ENCODE results near the gene PARP4. TPM values are rescaled to one million over a fixed set of nuclear protein-coding genes. Genes with fewer than 3 reads are reported as not detected.
"Not testable (repeated sequence)": the region's sequence is repeated elsewhere in the genome, so short reads cannot be mapped to it uniquely, and the experiment has no call there.

PARP4 gene
- total RNA-seq, 1 donor from 2014 or later: 31.5 TPM

- no peaks in the 10 kb centered on the region for H3K27me3 Mint-ChIP-seq (ENCODE audit: unreplicated experiment)
- DNase-seq (ENCODE audit: extremely low spot score, unreplicated experiment): no peak
- peaks cover 14% of the 10 kb centered on the region for H3K4me1 Mint-ChIP-seq (ENCODE audit: unreplicated experiment)
- no peaks in the 10 kb centered on the region for H3K9me3 Mint-ChIP-seq (ENCODE audit: unreplicated experiment)
- H3K36me3 Mint-ChIP-seq (ENCODE audit: unreplicated experiment): peaks cover 23% of the 10 kb centered on the region
- H3K27ac Mint-ChIP-seq (ENCODE audit: unreplicated experiment): no peak overlapping the region
- no peak for TF ChIP-seq CTCF (IDR thresholded peaks at IDR 0.05)
- H3K4me3 Mint-ChIP-seq (ENCODE audit: unreplicated experiment): no peak overlapping the region
Measured at GRCh38 chr13:24458736-24459135, 53.8 kb downstream of the PARP4 start.

- TF ChIP-seq CTCF (IDR thresholded peaks at IDR 0.05): no peak
- no peak for DNase-seq (ENCODE audit: extremely low spot score, unreplicated experiment)
- Mint-ChIP-seq H3K27ac (ENCODE audit: unreplicated experiment) (no peak overlapping the region), H3K27me3 (ENCODE audit: unreplicated experiment) (no peaks in the 10 kb centered on the region), H3K9me3 (ENCODE audit: unreplicated experiment) (no peaks in the 10 kb centered on the region), H3K4me3 (ENCODE audit: unreplicated experiment) (no peak overlapping the region), H3K36me3 (ENCODE audit: unreplicated experiment) (peaks cover 28% of the 10 kb centered on the region), H3K4me1 (ENCODE audit: unreplicated experiment) (peaks cover 14% of the 10 kb centered on the region)
Measured at GRCh38 chr13:24456396-24456795, 56.2 kb downstream of the PARP4 start.

DNA sequence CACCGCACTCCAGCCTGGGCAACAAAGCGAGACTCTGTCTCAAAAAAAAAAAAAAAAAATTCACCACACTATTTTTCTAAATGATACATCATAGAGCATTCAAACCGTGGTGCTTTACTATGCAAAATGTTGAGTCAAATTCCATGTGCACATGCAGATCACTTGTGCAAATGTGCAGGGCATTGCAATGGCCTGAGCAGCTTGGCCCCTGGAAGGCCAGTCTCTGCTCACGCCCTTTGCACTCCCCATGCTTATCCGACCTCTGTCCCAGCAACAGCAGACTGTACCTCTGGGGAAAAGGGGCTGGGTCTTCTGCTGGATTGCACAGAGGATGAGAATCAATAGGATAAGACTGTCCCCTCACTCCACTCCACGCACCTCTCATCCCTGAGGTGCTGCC lies 58.5 kb downstream of the PARP4 start:
- no peak for DNase-seq (ENCODE audit: extremely low spot score, unreplicated experiment)
- H3K27ac Mint-ChIP-seq (ENCODE audit: unreplicated experiment): no peak overlapping the region
- H3K27me3 Mint-ChIP-seq (ENCODE audit: unreplicated experiment): no peaks in the 10 kb centered on the region
- TF ChIP-seq CTCF (IDR thresholded peaks at IDR 0.05): no peak
- no peaks in the 10 kb centered on the region for H3K9me3 Mint-ChIP-seq (ENCODE audit: unreplicated experiment)
- H3K36me3 Mint-ChIP-seq (ENCODE audit: unreplicated experiment): peaks cover 38% of the 10 kb centered on the region
- H3K4me3 Mint-ChIP-seq (ENCODE audit: unreplicated experiment): no peak overlapping the region
- peaks cover 13% of the 10 kb centered on the region for H3K4me1 Mint-ChIP-seq (ENCODE audit: unreplicated experiment)

GRCh38 chr13:24452044-24452443 lies 60.5 kb downstream of the PARP4 start:
- Mint-ChIP-seq H3K27ac (ENCODE audit: unreplicated experiment) (no peak overlapping the region), H3K4me3 (ENCODE audit: unreplicated experiment) (no peak overlapping the region), H3K4me1 (ENCODE audit: unreplicated experiment) (peaks cover 11% of the 10 kb centered on the region), H3K27me3 (ENCODE audit: unreplicated experiment) (no peaks in the 10 kb centered on the region), H3K36me3 (ENCODE audit: unreplicated experiment) (peaks cover 42% of the 10 kb centered on the region), H3K9me3 (ENCODE audit: unreplicated experiment) (no peaks in the 10 kb centered on the region)
- no peak for DNase-seq (ENCODE audit: extremely low spot score, unreplicated experiment)
- no peak for TF ChIP-seq CTCF (IDR thresholded peaks at IDR 0.05)

DNA sequence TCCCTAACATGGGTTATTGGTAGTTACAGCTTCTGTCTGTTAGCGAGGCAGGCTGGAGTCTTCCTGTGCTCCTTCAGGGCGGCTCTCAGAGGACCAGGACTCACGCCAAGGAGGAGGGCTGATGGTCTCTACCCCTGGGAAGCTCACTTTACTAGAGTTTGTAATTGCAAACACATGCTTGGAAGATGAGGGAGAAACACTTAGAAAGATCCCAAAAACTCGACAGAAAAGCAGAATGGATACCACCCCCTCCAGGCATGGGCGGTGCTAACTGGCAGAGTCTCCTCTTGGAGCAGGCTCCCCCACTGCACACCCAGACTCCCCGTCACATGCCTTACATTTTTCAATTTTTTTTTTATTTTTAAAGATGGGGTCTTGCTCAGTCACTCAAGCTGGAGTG lies 62.0 kb downstream of the PARP4 start:
- H3K36me3 Mint-ChIP-seq (ENCODE audit: unreplicated experiment): peaks cover 50% of the 10 kb centered on the region
- H3K4me3 Mint-ChIP-seq (ENCODE audit: unreplicated experiment): no peak overlapping the region
- H3K4me1 Mint-ChIP-seq (ENCODE audit: unreplicated experiment): peaks cover 11% of the 10 kb centered on the region
- DNase-seq (ENCODE audit: extremely low spot score, unreplicated experiment): no peak
- H3K27me3 Mint-ChIP-seq (ENCODE audit: unreplicated experiment): no peaks in the 10 kb centered on the region
- no peak for TF ChIP-seq CTCF (IDR thresholded peaks at IDR 0.05)
- no peaks in the 10 kb centered on the region for H3K9me3 Mint-ChIP-seq (ENCODE audit: unreplicated experiment)
- peak overlapping the region; percentile 51 for H3K27ac Mint-ChIP-seq (ENCODE audit: unreplicated experiment)

DNA sequence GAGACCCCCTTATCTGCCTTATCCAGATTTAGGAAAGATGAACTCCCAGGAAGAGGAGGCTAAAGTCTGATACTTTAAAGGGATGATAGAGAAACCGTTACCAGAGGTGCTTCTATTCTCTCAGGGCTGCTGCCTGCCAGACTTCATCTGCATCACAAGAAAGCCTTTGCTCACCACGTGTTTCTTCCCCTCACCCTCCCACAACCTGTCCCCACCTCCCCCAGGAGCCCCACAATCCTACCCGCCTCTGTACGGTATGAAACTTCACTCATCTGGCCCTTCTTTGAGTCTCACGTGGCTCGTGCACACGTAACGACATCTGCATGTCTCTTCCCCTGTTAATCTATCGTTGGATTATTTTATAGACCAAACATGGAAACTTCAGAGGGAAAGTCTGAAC lies 67.7 kb downstream of the PARP4 start:
- H3K9me3 Mint-ChIP-seq (ENCODE audit: unreplicated experiment); H3K4me3 Mint-ChIP-seq (ENCODE audit: unreplicated experiment); H3K27ac Mint-ChIP-seq (ENCODE audit: unreplicated experiment); H3K4me1 Mint-ChIP-seq (ENCODE audit: unreplicated experiment); H3K27me3 Mint-ChIP-seq (ENCODE audit: unreplicated experiment); DNase-seq (ENCODE audit: extremely low spot score, unreplicated experiment): not testable (repeated sequence)
- peaks cover 53% of the 10 kb centered on the region for H3K36me3 Mint-ChIP-seq (ENCODE audit: unreplicated experiment)

All from osteocyte (in vitro differentiated cells).